Lower leg skin (tissue), 4 donors: Measurements from ENCODE around the gene OTUD3. TPM values are rescaled to one million over a fixed set of nuclear protein-coding genes. Genes with fewer than 3 reads are reported as not detected.

Experiments
- DNase-seq, 2 donors: peaks; one replicate each; pipeline ENCODE4 v3.0.0-alpha.2; 2019; ENCODE audit warnings: low spot score in 2 of 2
- H3K4me3 ChIP-seq: fragments of 200-600 bp; sonication (generic); 2 replicates; pipeline ENCODE4 v1.5.1; 2017; ENCODE audit warnings: mild to moderate bottlenecking, low read depth; ENCODE audit not compliant: poor library complexity, severe bottlenecking
- POLR2A ChIP-seq, 2 donors: fragments of 450-650 bp; IDR thresholded peaks; one replicate each; pipeline ENCODE4 v1.6.1; 2016 to 2017; ENCODE audit warnings: antibody characterized with exemption in 2 of 2, mild to moderate bottlenecking in 1 of 2, moderate library complexity in 1 of 2
- WGBS, 2 donors: methylation state at CpG; one replicate each; pipeline ENCODE4 v1.1.5; 2018; 5-methylcytosine and 5-hydroxymethylcytosine counted together
- intact Hi-C: fragments of 100-400 bp; cut with DNase I; formaldehyde crosslinking; loops from one replicate; pipeline ENCODE4 v1.15.0; 2023; ENCODE audit warnings: low total_unique reads
- total RNA-seq, 4 donors: library from RNA; depleted of rRNA; stranded (reverse); fragments of >200 nt; gene quantifications; one replicate each; pipeline ENCODE4 v1.1.0, GENCODE V29; 2016
- TF ChIP-seq, protein P1 (sequence below), 3 donors: fragments of 450-650 bp; IDR thresholded peaks; one replicate each; pipeline ENCODE4 v1.5.1; 2016; ENCODE audit warnings: antibody characterized with exemption in 3 of 3, mild to moderate bottlenecking in 3 of 3, moderate library complexity in 2 of 3

OTUD3 gene
- total RNA-seq, 4 donors from 2014 or later, result 4.7 to 5.9 (median 5.2) TPM

DNA sequence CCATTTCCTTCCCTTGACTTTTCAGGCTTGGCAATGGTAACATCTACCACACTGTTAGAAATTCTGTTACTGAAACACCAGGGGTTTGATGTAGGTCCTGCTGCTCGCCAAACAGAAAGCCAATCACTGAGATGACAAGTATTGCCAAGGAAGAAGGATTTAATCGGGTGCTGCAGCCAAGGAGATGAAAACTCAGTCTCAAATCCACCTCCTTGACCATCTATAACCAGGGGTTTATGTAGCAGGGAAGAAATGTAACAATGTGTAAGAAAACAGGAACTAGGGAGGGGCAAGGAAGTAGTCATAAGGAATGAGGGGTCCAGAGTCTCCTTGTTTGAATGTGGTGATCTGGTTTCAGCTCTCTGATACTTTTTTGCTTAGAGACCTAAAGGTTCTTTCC is 71.9 kb downstream of the OTUD3 start:
- no peak for DNase-seq
- WGBS, 2 donors, result 85 to 92% methylated on average over 2 of the region's 2 CpGs
- TF ChIP-seq, protein P1, sequence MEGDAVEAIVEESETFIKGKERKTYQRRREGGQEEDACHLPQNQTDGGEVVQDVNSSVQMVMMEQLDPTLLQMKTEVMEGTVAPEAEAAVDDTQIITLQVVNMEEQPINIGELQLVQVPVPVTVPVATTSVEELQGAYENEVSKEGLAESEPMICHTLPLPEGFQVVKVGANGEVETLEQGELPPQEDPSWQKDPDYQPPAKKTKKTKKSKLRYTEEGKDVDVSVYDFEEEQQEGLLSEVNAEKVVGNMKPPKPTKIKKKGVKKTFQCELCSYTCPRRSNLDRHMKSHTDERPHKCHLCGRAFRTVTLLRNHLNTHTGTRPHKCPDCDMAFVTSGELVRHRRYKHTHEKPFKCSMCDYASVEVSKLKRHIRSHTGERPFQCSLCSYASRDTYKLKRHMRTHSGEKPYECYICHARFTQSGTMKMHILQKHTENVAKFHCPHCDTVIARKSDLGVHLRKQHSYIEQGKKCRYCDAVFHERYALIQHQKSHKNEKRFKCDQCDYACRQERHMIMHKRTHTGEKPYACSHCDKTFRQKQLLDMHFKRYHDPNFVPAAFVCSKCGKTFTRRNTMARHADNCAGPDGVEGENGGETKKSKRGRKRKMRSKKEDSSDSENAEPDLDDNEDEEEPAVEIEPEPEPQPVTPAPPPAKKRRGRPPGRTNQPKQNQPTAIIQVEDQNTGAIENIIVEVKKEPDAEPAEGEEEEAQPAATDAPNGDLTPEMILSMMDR (IDR thresholded peaks at IDR 0.05), result no peak
- no peak for TF ChIP-seq POLR2A (IDR thresholded peaks at IDR 0.05)
- H3K4me3 ChIP-seq, result no peak overlapping the region
- intact Hi-C loops, result no loop called here

DNA sequence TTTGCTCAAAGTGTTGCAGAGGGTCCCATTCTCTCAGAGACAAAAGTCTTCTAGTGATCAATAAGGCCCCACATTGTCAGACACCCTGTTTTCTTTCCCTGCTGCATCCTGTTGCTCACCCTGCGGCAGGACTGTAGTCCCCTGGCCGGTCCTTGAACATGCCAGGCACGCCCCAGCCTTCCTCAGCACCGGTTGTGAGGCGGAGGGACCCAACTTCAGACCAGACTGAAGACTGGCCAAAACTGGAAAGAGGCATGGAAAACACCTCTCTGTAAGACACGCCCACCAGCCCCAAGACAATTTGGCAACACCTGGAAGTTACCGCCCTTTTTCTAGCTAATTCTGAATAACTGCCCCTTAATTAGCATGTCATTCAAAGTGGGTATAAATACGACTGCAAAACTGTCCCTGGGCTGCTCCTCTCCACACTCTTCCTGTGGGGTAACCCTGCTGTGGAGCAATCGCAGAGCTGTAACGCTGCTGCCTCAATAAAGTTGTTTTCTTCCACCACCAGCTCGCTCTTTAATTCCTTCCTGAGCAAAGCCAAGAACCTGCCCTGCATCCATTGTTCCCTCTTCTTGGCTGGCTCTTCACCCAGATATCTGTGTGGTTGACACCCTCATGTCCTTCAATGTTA is 73.5 kb downstream of the OTUD3 start:
- intact Hi-C loops, result no loop called here
- WGBS, 2 donors, result 28 to 41% methylated on average over 11 of the region's 11 CpGs
- H3K4me3 ChIP-seq, result no peak overlapping the region
- DNase-seq, result peak in 1 of 2 donors; percentile 68
- TF ChIP-seq, protein P1 (IDR thresholded peaks at IDR 0.05), result no peak
- TF ChIP-seq POLR2A (IDR thresholded peaks at IDR 0.05), result no peak

DNA sequence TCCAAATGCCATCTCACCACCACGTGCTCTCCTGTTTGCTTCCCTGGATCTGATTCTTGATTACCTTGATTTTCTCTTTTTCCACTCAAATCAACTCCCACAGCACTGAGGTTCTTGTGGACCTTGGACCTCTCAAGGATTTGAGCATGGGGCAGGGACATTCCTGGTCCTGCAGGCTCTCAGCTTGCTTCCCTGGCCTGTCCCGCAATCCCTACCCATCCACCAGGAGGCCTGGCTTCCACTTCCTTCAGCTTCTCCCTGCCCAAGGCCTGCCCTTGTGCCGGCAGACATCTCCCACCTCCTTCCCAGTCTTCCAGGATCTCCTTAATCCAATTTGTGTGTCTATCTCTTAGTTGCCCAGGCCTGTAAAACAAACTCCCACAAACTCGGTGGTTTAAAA is 75.6 kb downstream of the OTUD3 start:
- H3K4me3 ChIP-seq, result no peak overlapping the region
- intact Hi-C loops, result no loop called here
- DNase-seq, result no peak
- TF ChIP-seq, protein P1 (IDR thresholded peaks at IDR 0.05), result no peak
- no peak for TF ChIP-seq POLR2A (IDR thresholded peaks at IDR 0.05)
- 74 to 83% methylated on average over 4 of the region's 4 CpGs for WGBS, 2 donors

DNA sequence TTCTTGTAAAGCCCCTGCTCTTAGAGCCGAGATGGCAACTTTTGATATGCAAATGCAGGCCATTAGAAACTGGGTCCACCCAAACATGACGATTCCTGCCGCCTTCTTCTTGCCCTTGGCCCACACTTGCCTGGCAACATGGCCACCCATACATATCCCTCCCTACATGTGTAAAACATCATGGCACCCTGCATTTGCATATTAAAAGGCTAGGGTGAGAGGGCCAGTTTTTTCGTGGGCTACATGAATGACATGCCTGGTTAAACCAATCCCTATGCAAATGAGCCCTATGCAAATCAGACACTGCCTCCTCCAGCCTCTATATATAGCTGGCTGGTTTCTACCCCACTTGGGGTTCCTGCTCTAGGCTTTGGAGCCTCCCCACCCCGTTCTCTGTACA is 78.4 kb downstream of the OTUD3 start:
- intact Hi-C loops, result no loop called here
- no peak for TF ChIP-seq POLR2A (IDR thresholded peaks at IDR 0.05)
- H3K4me3 ChIP-seq, result no peak overlapping the region
- 33 to 40% methylated on average over 5 of the region's 5 CpGs for WGBS, 2 donors
- peak in 1 of 2 donors; percentile 21 for DNase-seq

Other genes with a start within 250 kb of the OTUD3 start
- gene NBL1, start 238.1 kb upstream of the OTUD3 start, total RNA-seq, result 100 to 1,000 TPM; 147 to 230 (median 210) TPM
- under 1 TPM in 1 of 4 donors, not detected in 3; 0.16 TPM for gene HTR6, start 217.5 kb upstream of the OTUD3 start, total RNA-seq
- 10 to 100 TPM; 10.6 to 26.7 (median 18.7) TPM for gene TMCO4, start 82.5 kb upstream of the OTUD3 start, total RNA-seq
- under 1 TPM in 1 of 4 donors, not detected in 3; 0.19 TPM for gene RNF186, start 67.1 kb upstream of the OTUD3 start, total RNA-seq
- not detected for gene PLA2G2E, start 41.2 kb downstream of the OTUD3 start, total RNA-seq
- 10 to 100 TPM in 2 of 4 donors, 1 to 10 TPM in 2; 6.0 to 14.0 (median 10.3) TPM for gene PLA2G2A, start 97.2 kb downstream of the OTUD3 start, total RNA-seq
- 1 to 10 TPM in 1 of 4 donors, under 1 TPM in 1, not detected in 2; 0.78 to 4.0 TPM for gene PLA2G5, start 187.8 kb downstream of the OTUD3 start, total RNA-seq
- not detected for gene PLA2G2D, start 237.1 kb downstream of the OTUD3 start, total RNA-seq